Trophoblast cell (in vitro differentiated cells and primary cell): ENCODE results near the gene GSG1L.

ENCODE experiments used
- DNase-seq, 2 donors: peaks; one replicate each; pipeline ENCODE4 v3.0.0-alpha.2; 2016
- H2AFZ ChIP-seq: 2 replicates; pipeline ENCODE4 v1.6.1; 2013; ENCODE audit warnings: low read length, moderate library complexity, mild to moderate bottlenecking; ENCODE audit not compliant: insufficient read depth, poor library complexity
- H2AK5ac ChIP-seq: 2 replicates; pipeline ENCODE4 v1.6.1; 2013; ENCODE audit warnings: mild to moderate bottlenecking, low read length
- H2BK120ac ChIP-seq: 2 replicates; pipeline ENCODE4 v1.6.1; 2013; ENCODE audit warnings: low read length, mild to moderate bottlenecking, moderate library complexity; ENCODE audit not compliant: insufficient read depth, poor library complexity
- H2BK12ac ChIP-seq: 2 replicates; pipeline ENCODE4 v1.6.1; 2013; ENCODE audit warnings: mild to moderate bottlenecking, low read length, moderate library complexity
- H2BK5ac ChIP-seq: 2 replicates; pipeline ENCODE4 v1.6.1; 2013; ENCODE audit warnings: low read length, low read depth, moderate library complexity, mild to moderate bottlenecking; ENCODE audit not compliant: poor library complexity
- H3K14ac ChIP-seq: 2 replicates; pipeline ENCODE4 v1.6.1; 2013; ENCODE audit warnings: mild to moderate bottlenecking, low read length
- H3K18ac ChIP-seq: 2 replicates; pipeline ENCODE4 v1.6.1; 2013; ENCODE audit warnings: mild to moderate bottlenecking, low read length
- H3K23ac ChIP-seq: 2 replicates; pipeline ENCODE4 v1.6.1; 2013; ENCODE audit warnings: low read length
- H3K27ac ChIP-seq: 2 replicates; pipeline ENCODE4 v1.5.1; 2013; ENCODE audit warnings: low read depth, mild to moderate bottlenecking, inconsistent platforms, low read length, moderate library complexity
- H3K27me3 ChIP-seq: 2 replicates; pipeline ENCODE4 v1.6.1; 2013; ENCODE audit warnings: inconsistent platforms, mild to moderate bottlenecking, low read length, moderate library complexity; ENCODE audit not compliant: insufficient read depth
- H3K36me3 ChIP-seq, 2 experiments: 1 replicate in 1 of 2; 2 replicates in 1 of 2; pipeline ENCODE4 v1.6.1; 2013; ENCODE audit warnings: low read length in 2 of 2, mild to moderate bottlenecking in 2 of 2, moderate library complexity in 1 of 2; ENCODE audit not compliant: insufficient read depth in 2 of 2, control insufficient read depth in 1 of 2
- H3K4ac ChIP-seq: 2 replicates; pipeline ENCODE4 v1.6.1; 2013; ENCODE audit warnings: low read depth, mild to moderate bottlenecking, low read length, moderate library complexity
- H3K4me1 ChIP-seq, 2 experiments: 1 replicate in 1 of 2; 2 replicates in 1 of 2; pipeline ENCODE4 v1.6.1; 2013; ENCODE audit warnings: low read length in 2 of 2, mild to moderate bottlenecking in 2 of 2, moderate library complexity in 1 of 2; ENCODE audit not compliant: insufficient read depth in 2 of 2, control insufficient read depth in 1 of 2
- H3K4me2 ChIP-seq: 2 replicates; pipeline ENCODE4 v1.6.1; 2013; ENCODE audit warnings: inconsistent platforms, mild to moderate bottlenecking, low read length, moderate library complexity
- H3K4me3 ChIP-seq: 2 replicates; pipeline ENCODE4 v1.5.1; 2013; ENCODE audit warnings: mild to moderate bottlenecking, low read depth, low read length, inconsistent platforms
- H3K79me1 ChIP-seq: one replicate; pipeline ENCODE4 v1.6.1; 2013; ENCODE audit warnings: low read length
- H3K79me2 ChIP-seq: 2 replicates; pipeline ENCODE4 v1.6.1; 2013; ENCODE audit warnings: low read length, mild to moderate bottlenecking; ENCODE audit not compliant: control insufficient read depth, insufficient read depth, poor library complexity
- H3K9ac ChIP-seq: 2 replicates; pipeline ENCODE4 v1.6.1; 2013; ENCODE audit warnings: mild to moderate bottlenecking, low read length
- H3K9me3 ChIP-seq: 2 replicates; pipeline ENCODE4 v1.6.1; 2013; ENCODE audit warnings: low read depth, mild to moderate bottlenecking, control low read depth, inconsistent platforms, low read length; ENCODE audit not compliant: insufficient read depth
- H4K12ac ChIP-seq: 2 replicates; pipeline ENCODE4 v1.6.1; 2013; ENCODE audit warnings: low read depth, mild to moderate bottlenecking, low read length, moderate library complexity
- H4K8ac ChIP-seq: 2 replicates; pipeline ENCODE4 v1.6.1; 2013; ENCODE audit warnings: low read depth, mild to moderate bottlenecking, low read length, moderate library complexity
- H4K91ac ChIP-seq: one replicate; pipeline ENCODE4 v1.6.1; 2013; ENCODE audit warnings: low read depth, mild to moderate bottlenecking, low read length, moderate library complexity
- WGBS: extraction: QIAGEN DNeasy Blood & Tissue Kit; methylation state at CpG from one replicate; pipeline ENCODE4 v1.1.7; 2013; ENCODE audit warnings: missing lambda C conversion rate; ENCODE audit not compliant: insufficient read length, insufficient coverage; ENCODE audit errors: extremely low coverage; 5-methylcytosine and 5-hydroxymethylcytosine counted together

GSG1L gene

GRCh38 chr16:27890006-27890405 is 173.5 kb downstream of the GSG1L start:
- Histone ChIP-seq H3K79me1 (no peaks in the 10 kb centered on the region), H3K18ac (no peak overlapping the region), H3K23ac (no peak overlapping the region), H3K4me2 (no peak overlapping the region), H3K36me3 (no peaks in the 10 kb centered on the region), H4K91ac (no peak overlapping the region), H2BK5ac (no peak overlapping the region), H4K8ac (no peak overlapping the region), H3K4me1 (no peaks in the 10 kb centered on the region), H2AFZ (no peak overlapping the region), H3K79me2 (no peaks in the 10 kb centered on the region), H3K4ac (no peak overlapping the region), H4K12ac (no peak overlapping the region), H3K4me3 (no peak overlapping the region), H3K14ac (no peak overlapping the region), H3K9me3 (no peaks in the 10 kb centered on the region), H2BK120ac (no peak overlapping the region), H2BK12ac (no peak overlapping the region), H3K27me3 (no peaks in the 10 kb centered on the region), H3K27ac (no peak overlapping the region), H2AK5ac (no peak overlapping the region), H3K9ac (no peak overlapping the region)
- no CpG with 5 or more reads among the region's 6 CpGs for WGBS
- no peak for DNase-seq

- Histone ChIP-seq H3K9ac (no peak overlapping the region), H3K18ac (no peak overlapping the region), H3K27me3 (no peaks in the 10 kb centered on the region), H3K79me1 (no peaks in the 10 kb centered on the region), H2BK5ac (no peak overlapping the region), H3K14ac (no peak overlapping the region), H3K4ac (no peak overlapping the region), H3K27ac (no peak overlapping the region), H2BK12ac (no peak overlapping the region), H2BK120ac (no peak overlapping the region), H3K4me3 (peak overlapping the region; percentile 12), H4K12ac (no peak overlapping the region), H3K23ac (no peak overlapping the region), H3K9me3 (peaks cover 4% of the 10 kb centered on the region), H3K79me2 (no peaks in the 10 kb centered on the region), H4K8ac (no peak overlapping the region), H2AK5ac (no peak overlapping the region), H3K36me3 (no peaks in the 10 kb centered on the region), H3K4me2 (no peak overlapping the region), H4K91ac (no peak overlapping the region), H2AFZ (no peak overlapping the region), H3K4me1 (no peaks in the 10 kb centered on the region)
- DNase-seq: no peak
- WGBS: no CpG with 5 or more reads among the region's 5 CpGs
Measured at GRCh38 chr16:27883576-27883975, 179.9 kb downstream of the GSG1L start.

- Histone ChIP-seq H3K18ac (no peak overlapping the region), H3K9me3 (peaks cover 11% of the 10 kb centered on the region), H2AK5ac (no peak overlapping the region), H2BK120ac (no peak overlapping the region), H3K36me3 (no peaks in the 10 kb centered on the region), H3K27ac (no peak overlapping the region), H3K4ac (no peak overlapping the region), H3K23ac (no peak overlapping the region), H3K79me1 (no peaks in the 10 kb centered on the region), H2BK5ac (no peak overlapping the region), H4K12ac (no peak overlapping the region), H3K4me2 (no peak overlapping the region), H3K79me2 (no peaks in the 10 kb centered on the region), H3K4me1 (no peaks in the 10 kb centered on the region), H4K91ac (no peak overlapping the region), H2AFZ (no peak overlapping the region), H2BK12ac (no peak overlapping the region), H3K14ac (no peak overlapping the region), H3K27me3 (no peaks in the 10 kb centered on the region), H3K4me3 (no peak overlapping the region), H4K8ac (no peak overlapping the region), H3K9ac (no peak overlapping the region)
- no peak for DNase-seq
- WGBS: no CpG with 5 or more reads among the region's 2 CpGs
Measured at GRCh38 chr16:27880287-27880686, 183.2 kb downstream of the GSG1L start.

- Histone ChIP-seq H2BK12ac (no peak overlapping the region), H2BK120ac (no peak overlapping the region), H4K91ac (no peak overlapping the region), H3K4me2 (no peak overlapping the region), H3K23ac (no peak overlapping the region), H4K12ac (no peak overlapping the region), H3K79me1 (no peaks in the 10 kb centered on the region), H3K79me2 (no peaks in the 10 kb centered on the region), H3K9me3 (peaks cover 14% of the 10 kb centered on the region), H2AFZ (no peak overlapping the region), H3K14ac (no peak overlapping the region), H3K36me3 (no peaks in the 10 kb centered on the region), H3K4me1 (no peaks in the 10 kb centered on the region), H3K18ac (no peak overlapping the region), H3K4ac (no peak overlapping the region), H4K8ac (no peak overlapping the region), H2BK5ac (no peak overlapping the region), H3K27ac (no peak overlapping the region), H3K4me3 (no peak overlapping the region), H3K9ac (no peak overlapping the region), H2AK5ac (no peak overlapping the region), H3K27me3 (no peaks in the 10 kb centered on the region)
- no peak for DNase-seq
- no CpG with 5 or more reads among the region's 3 CpGs for WGBS
Measured at GRCh38 chr16:27879601-27880247, 183.8 kb downstream of the GSG1L start.
